GM18873 (cell line): ENCODE data around the gene ILKAP.

ENCODE experiments used
- ATAC-seq: cut with Tn5 transposase; IDR thresholded peaks from one replicate; pipeline ENCODE4 v1.9.1; 2021; ENCODE audit warnings: mild to moderate bottlenecking, moderate library complexity, moderate number of reproducible peaks; ENCODE audit not compliant: unreplicated experiment, low FRiP score

Gene ILKAP

DNA sequence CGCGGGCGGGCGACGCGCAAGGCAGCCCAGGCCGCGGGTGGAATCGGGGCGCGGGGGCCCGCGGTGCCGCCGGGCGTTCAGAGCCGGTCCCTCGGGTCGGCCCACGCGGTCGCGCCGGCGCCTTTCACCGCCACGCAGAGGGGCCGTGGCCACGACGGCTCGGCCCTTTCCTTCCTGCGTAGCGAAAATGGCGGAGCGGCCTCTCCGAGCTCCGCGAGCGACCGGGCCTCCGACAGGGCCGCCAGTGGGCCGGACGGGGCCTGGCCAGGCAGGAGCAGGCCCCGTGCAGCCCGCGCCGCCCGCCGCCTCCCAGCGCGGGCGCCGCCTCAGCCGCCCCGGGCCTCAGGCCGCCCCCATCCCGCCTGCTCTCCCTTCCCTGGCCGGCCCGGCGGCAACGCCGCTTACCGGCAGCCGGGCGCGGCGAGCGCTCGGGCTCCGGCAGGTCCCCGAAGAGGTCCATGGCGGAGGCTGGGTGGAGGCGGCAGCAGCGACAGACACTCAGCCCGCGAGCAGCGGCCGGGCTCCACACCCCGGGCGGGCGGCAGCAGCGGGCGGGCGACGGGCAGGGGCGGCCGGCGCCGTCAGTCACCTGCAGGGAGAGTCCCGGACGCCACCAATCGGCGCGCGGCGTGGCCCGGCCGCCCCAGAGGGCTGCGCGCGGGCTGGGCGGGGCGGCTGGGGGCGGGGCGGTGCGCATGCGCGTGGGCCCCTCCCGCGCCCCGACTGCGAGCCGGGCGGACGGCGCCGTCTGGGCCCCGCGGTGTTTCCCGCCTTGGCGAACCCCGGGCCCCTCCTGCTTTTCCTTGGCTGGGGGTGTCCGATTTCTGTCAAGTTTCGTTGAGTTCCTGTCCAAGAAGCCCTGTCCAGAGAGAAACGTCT lies at the start of gene ILKAP:
TSS of gene ILKAP (minus strand) at position 602 of the 879 bp plus-strand sequence. CDS start at position 460, 142 bp downstream.
- peak; percentile 81 for ATAC-seq

DNA sequence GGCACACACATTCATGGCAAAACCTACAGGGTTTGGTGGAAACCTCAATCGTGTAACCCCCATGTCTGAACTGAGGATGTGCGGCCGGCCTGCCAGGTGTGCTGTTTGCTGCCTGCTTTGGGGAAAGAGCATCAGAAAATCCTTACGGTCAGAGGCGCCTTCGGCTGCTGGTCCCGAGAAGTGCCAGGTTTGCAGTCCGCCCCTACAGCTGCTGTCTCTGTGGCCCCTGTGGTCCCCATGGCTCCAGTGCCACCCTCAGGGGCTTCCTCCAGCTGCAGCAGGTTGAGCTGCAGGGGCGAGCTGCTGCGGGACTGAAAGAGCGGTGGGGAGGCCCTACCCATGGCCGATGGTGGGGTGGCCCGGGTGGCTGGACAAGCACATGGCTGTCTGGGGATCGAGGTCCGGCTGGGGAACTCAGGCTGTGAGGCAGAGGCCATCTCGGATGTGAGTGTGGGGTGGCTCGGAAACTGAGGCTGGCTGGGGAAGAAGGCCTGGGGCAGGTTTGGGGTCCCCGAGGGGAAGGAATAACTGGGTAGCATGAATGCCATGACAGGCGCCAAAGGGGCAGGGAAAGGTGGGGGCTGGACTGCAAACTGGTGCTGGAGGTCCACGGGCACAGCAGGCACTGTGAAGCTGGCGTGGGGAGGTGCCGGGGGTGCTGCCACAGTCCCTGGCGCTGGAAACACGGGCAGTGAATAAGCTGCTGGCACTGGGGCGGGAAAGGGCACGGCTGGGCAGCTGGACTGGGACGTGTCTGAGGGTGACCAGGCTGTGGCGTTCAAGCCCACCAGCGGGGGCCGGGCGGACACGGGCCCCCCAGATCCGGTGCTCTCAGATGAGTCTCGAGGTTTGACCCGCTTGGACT lies 49.5 kb upstream of the ILKAP start:
- no peak for ATAC-seq

DNA sequence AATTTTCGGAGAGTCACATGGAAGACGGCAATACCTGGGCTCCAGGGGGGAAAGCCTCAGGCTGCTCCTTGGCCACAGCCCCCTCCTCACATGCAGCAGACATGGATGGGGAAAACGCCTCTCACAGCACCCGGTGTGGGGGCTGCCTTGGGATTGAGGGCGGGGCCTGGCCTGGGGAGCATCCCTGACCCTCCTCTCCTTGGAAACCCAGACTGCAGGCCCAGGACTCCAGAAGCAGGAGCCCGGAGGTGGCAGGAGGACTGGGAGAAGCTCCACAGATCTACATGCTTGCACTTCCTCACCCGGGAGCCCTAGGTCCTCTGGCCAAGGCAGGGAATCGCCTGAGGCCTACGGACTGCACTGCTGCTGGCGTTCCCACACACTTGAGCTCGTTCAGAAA lies 48.5 kb upstream of the ILKAP start:
- ATAC-seq, result no peak

- ATAC-seq, result no peak
Observed at GRCh38 chr2:238251331-238251730, 47.8 kb upstream of the ILKAP start.

GRCh38 chr2:238250896-238251295 lies 47.4 kb upstream of the ILKAP start:
- no peak for ATAC-seq

DNA sequence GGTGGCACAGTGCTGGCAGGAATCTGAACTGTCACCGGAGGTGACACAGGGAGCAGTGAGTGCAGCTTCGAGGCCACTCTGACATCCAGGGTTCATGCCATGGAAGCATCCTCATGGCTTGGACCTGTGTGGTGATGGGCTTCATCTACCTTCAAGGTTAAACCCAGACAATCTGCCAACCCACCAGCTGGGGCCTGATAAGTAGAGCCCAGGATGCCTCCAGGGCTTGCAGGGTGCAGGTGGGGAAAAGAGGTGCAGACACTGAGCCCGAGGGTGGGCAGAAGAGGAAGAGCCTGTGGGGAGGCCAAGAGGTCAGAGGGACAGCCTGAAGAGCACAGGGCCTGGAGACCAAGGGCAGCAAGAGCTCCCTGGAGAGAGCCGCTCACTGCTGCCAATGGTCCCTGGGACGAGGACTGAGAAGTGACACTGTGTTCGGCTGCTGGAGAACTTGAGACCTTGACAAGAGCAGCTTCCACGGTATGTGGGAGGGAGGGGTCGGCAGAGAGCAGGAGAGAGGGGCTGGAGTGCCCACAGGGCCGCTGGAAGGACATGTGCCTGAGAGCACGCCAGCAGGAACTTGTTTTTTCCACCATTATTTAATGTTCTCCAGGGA lies 44.5 kb upstream of the ILKAP start:
- no peak for ATAC-seq

DNA sequence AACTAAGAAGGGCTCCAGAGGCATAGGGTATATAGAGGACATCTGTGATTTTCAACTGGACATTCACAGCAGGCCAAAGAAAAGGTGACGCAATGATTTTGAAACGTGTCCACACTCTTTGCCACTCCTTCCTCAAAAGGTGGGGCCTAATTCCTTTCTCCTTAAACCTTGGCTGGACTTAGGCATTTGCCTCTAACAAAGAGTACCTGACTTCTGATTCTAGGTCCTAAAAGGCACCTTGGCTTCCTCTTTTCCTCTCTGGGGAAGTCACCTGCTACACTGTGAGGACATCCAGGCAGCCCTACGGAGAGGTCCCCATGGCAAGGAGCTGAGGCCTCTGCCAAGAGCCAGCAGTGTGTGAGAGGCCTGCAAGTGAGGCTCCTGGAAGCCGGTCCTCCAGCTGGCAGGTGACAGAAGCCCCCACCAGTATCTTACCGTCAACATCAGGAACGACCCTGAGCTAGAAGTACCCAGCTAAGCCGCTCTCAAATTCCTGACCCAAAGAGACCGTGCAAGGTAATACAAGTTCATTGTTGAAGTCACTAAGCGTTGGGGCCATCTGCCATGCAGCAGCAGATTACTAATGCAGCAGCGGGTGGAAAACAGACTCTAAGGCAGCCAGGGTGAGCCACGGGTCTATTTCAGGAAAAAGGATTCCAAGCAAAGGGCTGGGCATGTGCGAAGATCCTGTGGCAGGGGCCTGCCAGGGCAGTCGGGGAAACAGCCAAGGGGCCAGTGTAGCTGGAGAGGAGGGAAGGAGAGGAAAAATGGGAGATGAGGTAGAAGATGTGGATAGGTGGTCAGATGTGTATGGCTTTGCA lies 43.7 kb upstream of the ILKAP start:
- no peak for ATAC-seq

DNA sequence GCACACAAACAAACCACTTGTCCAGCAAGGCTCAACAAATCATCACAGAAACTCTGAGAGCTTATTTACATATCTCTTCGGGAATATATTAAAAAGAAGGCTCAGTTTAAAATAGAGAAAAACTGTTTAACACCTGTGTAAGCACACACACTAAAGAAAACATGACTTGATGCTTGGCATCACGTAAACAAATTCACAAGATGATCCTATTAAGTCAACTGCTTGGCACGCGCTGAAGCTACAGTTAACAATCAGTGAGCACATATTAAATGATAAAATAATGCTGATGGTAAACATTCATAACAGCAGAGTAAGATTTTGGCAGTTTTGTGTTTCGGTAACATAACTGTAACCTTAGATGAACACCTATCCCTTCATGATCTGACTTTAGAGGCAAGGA lies 40.7 kb upstream of the ILKAP start:
- no peak for ATAC-seq

DNA sequence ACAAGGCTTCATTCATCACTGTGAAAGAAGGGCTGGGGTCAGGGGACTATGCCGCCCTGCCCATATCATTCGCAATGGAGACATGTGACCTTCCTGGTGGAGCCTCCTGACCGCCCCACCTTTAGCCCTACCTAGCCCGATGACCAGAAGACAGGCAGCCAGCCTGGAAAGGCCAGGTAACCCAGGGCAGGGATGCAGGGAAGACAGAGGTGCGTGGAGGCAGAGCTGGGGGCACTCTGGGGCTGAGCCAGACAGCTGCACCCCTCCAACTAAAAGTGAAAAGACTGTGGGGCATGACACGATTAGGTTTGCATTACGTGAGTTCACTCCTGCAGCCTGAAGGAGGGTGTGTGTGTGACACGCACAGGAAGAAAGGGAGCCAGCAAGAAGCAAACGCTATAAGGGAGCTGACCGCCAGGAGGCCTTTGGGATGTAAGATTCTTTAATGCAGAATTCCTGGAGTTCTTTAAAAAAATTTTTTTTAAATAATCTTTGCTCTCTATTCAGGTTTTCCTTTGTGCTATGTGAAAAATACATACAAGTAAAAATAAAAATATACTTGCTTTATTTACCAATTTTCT lies 40.1 kb upstream of the ILKAP start:
- no peak for ATAC-seq

DNA sequence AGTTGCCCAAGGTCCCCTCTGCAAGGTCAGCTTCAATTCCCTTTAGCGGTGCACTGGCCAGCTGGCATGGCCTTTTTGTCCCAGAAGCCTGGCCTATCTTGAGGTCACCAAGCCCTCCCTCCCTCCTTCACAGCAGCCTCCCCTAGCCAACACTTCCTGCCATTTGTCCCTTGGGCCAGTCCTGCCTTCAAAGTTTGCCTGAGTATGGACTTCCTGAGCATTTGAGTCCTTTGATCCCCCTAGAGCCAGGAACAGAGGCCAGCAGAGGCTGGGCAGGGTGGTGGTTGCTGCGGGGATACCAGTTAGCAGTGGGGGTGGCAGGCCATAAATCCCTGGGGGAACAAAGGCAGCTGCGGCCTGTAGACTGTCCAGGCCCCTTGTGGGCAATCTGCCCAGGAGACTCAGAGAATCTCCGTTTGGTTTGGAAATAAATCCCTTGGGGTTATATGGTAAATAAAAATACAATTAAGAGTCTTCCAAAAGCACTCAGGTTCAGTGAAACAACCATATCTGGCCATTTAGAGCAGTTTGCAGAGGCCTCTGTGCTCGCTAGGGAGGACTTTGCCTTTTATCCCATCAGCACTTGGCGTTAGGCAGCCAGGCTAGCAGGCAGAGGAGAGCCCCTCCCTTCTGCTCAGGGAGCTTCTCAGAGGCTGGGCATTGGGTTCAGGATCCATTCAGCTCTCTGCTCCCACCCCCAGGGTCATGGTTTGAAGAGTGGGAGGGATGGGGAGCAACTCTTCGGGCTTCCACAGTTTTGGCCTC lies 39.4 kb upstream of the ILKAP start:
- ATAC-seq, result no peak

- no peak for ATAC-seq
Observed at GRCh38 chr2:238241970-238242369, 38.5 kb upstream of the ILKAP start.

- no peak for ATAC-seq
Observed at GRCh38 chr2:238240757-238241711, 37.5 kb upstream of the ILKAP start.

GRCh38 chr2:238239863-238240756 lies 36.6 kb upstream of the ILKAP start, which contains the start of gene HES6:
TSS of gene HES6 (minus strand) at chr2:238240038. CDS start at chr2:238239905, 133 bp downstream.
- peak; percentile 63 for ATAC-seq

DNA sequence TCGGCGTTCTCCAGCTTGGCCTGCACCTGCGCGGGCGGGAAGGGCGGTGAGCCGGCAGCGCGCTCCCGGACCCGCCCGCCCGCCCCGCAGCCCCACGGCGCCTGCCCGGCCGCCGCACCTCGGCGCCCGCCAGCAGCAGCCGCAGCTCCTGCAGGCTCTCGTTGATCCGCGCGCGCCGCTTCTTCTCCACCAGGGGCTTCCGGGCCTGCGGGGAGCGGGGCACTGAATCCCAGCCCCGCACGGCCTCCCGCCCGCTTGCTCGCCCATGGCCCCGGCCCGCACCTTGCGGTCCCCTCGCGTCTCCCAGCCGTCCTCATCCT lies 36.0 kb upstream of the ILKAP start:
- ATAC-seq, result no peak

- ATAC-seq, result no peak
Observed at GRCh38 chr2:238238766-238239542, 35.5 kb upstream of the ILKAP start.

DNA sequence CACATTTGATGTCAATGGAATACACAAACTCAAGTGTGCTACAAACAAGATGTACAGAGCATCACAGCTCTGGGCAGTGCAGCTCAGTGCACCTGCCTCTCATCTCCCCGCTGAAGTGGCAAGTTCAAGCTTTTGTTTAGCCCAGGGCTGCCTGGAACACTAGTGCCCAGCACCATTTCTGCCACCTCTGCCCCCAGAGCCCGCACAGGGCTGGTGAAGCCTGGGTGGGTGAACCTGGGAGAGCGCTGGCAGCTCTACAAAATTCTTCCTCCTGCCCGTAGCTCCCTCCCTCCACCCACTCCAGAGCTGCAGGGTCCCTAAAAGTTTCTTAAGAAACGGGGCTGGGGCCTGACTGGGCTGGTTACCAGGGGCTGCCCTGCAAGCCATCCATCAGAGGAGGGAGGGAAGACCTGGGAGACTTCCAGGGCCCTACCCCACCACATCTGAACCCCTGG lies 34.8 kb upstream of the ILKAP start:
- no peak for ATAC-seq
